Measurements from ENCODE around the gene BAZ2A.
"Not testable (repeated sequence)": the region's sequence is repeated elsewhere in the genome, so short reads cannot be mapped to it uniquely, and the experiment has no call there.

The BAZ2A gene

DNA sequence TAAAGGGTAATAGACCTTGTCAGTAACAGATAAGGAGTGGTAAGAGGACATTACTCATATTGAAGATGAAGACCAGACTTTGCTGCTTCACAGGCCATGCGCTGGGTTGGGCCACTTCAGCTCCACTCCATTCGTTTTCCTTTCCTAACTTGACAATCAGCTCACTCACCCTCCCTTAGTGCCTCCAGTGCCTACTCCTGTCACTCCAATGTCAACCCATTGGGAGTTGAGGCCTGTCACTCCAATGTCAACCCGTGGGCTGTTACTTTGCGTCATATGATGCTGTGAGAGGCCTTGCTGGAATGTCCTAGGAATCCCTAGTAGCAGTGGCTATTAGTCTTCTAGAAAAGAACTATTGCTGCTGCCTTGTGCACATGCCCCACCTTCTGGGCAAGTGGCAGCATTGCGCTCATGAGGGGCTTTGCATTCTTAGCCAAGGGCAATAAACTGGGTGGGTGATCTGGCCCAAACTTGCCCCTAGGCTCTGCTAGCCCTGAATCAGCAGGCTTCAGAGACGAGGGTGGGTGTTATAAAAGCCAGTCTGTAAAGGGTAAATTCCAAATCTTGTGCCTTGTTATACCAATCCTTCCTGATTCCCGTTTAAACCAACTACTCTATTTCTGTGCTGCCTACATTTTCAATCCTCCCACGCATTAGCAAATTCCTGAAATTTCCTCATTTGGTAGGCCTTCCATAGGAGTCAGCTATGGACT, 36.1 kb downstream of the BAZ2A start:
- DNase-seq = peak; percentile 67

DNA sequence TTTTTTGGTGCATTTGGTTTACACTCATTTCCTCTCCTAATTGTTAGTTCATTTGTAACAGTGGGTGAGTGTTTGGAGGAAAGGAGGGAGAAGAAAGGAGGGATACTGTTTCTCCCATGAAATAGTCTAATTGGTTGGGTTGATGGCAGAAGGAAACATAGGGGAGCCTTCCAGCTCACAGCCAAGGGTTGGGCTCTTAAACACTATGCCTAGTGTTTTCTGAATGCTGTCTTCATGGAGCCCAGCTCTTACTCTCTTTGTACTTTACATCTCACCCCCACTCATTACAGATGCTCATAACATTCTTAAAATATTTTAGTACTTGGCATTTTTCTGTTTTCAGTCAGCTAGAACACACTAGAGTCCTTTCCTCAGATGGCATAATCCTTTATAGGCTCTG, 38.2 kb downstream of the BAZ2A start:
- DNase-seq = no peak

DNA sequence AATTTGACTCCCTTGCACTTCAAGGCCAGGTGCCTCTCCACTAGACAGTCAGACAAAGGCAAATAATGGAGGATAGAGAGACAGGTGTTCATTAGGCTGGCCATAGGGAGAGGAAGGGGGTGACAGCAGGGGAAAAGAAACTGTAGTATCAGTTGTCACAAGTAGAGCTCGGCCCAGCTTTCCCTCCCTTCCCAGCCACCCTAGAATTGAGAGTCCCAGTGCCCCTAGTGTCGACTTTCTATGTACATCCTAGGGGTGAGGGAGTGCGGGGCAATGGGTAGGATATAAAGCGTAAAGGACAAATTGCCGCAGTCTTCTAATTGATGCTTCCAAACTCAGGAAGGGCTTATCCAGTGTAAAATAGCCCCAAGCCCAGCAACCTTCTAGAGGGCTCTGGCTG, 39.0 kb downstream of the BAZ2A start:
- no peak for DNase-seq

DNA sequence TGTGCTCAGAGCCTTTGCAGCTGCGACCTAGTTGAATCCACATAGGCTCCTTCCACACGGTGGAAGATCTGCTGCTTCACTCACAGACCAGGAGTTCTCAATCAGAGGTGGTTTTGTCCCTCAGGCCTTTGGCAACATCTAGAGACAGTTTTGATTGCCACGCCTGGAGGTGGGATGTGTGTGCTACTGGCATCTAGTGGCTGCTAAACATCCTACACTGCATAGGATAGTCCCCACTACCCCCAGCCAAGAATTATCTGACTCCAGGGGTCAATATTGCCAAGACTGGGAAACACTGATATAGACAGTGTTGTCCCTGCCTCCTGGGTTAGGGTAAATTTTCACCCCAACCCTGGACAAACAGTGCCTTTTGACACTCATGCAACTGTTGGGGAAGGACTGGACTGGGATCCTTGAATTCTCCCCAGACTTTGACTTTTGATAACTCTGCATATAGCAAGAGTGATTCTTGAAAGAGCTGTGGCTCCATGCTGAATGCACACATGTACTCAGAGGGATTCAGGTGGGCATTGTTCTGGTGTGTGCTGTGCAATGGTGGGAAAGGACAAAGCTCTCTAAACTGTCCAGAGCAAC, 39.8 kb downstream of the BAZ2A start:
- peak; percentile 45 for DNase-seq

DNA sequence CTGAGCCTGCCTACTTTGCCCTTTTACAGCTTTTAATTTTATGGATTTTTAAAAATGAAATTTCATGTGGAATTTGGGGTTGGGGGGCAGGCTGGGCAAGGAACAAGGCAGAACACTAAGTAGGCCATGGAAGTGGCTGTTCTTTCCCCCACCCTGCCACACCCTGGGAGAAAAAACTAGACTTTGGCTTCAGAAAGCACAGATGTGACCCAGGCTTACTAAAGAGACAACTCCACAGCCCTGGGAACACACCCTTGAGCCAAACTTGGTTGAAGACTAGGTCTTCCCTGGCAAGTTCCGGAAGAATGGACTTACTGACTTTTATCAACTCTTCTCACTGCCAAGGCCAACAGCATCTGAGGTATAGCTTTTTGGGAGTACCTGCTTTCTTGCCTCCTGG, 40.3 kb downstream of the BAZ2A start:
- DNase-seq = no peak

DNA sequence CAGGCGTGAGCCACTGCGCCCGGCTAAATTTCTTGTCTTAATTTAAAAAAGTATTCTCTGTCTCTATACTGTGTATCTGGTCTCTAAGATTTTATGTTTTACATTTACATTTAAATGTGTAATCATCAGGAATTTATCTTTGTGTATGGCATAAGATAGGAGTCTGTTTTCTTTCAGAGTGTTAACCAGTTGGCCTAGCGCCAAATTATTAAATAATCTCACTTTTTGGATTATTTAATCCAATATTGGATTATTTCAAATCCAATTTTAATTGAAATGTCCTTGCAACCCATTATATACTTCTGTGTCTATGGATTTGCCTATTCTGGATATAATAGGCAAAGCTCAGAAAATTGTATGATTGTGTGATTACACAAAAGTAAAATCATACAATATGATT, 45.0 kb downstream of the BAZ2A start:
- DNase-seq = no peak

DNA sequence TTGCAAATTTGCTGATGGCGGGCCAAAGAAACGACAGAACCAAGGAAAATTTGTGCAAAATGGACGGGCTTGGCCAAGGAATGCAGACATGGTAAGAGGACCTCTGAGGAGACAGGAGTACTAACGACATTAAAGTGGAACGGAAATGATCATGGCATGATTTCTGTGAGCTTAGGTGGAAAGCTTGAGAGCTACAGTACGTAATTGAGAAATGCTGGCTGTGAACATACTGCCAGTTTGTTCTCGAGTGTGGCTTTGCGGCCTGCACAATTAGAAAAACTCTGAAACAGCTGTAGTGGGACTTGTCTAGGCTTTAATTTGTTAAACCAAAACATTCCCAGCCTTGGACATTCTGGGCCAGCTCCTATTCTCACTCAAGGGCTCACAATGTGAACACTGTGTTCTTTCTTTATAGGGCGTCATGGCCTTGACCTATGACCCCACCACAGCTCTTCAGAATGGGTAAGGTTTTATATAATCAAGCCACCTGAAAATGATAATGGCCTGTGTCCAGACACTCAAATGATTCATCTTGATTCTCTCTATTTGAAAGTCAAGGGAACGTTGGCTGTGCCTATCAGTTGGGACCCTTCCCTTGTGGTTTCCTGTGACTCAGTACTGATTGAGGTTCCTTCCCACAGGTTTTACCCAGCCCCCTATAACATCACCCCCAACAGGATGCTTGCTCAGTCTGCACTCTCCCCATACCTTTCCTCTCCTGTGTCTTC, 48.5 kb downstream of the BAZ2A start:
- DNase-seq = peak; percentile 80

DNA sequence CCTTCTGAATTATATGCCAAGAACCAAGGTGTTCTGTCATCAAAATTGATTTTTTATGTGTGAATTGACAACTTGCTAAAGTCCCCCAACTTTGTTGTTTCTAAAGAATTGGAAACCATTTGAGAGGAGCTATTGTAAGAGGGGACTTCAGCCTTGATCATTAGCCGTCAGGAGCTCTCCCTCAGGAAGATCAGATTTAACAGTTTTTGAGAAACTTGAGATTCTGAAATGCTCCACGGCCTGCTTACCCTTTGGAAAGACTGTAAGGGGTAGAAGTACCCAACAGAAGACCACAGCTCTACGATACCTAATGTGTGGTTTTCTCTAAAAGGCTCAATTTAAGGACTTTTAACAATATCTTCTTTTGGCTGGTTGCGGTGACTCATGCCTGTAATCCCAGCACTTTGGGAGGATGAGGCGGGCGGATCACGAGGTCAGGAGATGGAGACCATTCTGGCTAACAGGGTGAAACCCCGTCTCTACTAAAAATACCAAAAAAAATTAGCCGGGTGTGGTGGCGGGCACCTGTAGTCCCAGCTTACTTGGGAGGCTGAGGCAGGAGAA, 51.1 kb downstream of the BAZ2A start:
- DNase-seq = no peak

DNA sequence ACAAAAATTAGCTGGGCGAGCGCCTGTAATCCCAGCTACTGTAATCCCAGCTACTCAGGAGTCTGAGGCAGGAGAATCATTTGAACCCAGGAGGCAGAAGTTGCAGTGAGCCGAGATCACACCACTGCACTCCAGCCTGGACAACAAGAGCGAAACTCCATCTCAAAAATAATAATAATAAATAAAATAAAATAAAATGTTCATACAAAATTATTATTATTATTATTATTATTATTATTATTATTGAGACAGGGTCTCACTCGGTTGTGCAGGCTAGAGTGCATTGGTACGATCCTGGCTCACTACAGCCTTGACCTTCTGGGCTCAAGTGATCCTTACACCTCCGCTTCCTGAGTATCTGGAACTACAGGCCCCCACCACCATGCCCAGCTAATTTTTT, 52.9 kb downstream of the BAZ2A start:
- not testable (repeated sequence) for DNase-seq

DNA sequence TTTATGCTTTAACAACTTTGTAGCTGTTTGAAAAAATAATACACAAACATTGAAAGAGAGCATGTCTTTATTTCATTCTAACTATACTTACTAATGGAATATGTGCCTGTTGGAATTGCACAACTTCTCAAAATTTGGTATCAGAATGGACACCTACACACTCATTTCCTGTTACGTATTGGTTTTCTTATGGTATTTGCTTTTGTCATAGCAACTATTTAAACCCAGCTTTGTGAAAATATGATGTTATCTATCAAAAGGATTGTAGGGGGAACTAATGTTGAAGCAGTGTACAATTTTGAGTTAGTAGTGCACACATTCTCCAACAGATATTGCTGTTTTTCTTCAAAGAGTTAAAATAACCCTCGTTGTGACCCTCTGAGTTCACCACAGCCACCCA, 55.9 kb downstream of the BAZ2A start:
- DNase-seq = no peak

DNA sequence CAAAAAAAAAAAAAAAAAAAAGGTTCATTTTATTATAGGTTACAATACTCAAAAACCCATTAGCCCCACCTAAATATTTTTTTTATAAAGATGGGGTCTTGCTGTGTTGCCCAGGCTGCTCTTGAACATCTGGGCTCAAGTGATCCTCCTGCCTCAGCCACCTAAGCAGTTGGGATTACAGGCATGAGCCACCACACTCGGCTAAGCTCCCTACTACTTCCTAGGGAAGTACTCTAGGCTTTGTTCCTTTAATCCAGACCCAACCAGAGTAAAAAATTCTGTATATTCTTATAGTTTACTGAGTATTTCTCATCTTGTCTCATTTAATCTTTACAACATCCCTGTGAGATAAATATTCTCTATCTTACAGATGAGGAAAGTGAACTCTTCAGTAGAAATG, 57.8 kb downstream of the BAZ2A start:
- no peak for DNase-seq

DNA sequence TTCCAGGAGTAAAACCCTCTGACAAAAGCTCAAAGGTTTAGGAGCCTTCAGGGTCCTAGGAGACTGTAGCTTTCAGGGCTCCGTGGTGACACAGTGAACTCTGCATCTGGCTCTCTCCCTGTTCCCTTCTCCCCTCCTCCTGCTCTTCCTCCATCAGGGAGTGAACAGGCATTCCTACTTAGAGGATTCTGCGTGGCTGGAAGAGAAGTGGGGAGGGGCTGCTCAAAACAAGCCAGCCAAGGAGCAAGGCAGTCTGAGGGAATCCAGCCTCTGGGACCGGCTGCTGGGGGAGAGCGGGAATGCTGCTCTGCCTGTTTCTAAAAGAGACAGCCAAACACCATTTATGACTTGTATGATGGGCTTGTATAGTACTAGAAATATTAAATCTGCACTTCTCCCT, 59.0 kb downstream of the BAZ2A start:
- no peak for DNase-seq

DNA sequence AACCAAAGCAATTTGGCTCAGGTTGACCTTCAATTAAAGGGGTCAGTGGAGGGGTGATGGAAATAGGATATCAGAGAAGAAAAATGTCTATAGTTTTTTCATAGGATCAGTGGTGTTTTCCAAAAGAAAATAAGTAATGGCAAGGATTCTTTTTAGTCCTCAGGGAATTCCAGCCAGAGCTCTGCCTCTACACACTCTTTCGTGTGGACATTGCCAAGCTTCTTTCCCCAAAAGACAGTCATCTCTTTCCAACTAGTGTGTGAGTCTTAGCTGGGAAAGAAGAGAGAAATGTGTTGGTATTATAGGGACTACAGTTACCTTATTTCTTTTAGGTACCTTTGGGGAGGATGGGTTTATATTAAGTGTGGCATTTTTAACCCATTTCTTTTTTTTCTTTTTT, 62.0 kb downstream of the BAZ2A start:
- no peak for DNase-seq

DNA sequence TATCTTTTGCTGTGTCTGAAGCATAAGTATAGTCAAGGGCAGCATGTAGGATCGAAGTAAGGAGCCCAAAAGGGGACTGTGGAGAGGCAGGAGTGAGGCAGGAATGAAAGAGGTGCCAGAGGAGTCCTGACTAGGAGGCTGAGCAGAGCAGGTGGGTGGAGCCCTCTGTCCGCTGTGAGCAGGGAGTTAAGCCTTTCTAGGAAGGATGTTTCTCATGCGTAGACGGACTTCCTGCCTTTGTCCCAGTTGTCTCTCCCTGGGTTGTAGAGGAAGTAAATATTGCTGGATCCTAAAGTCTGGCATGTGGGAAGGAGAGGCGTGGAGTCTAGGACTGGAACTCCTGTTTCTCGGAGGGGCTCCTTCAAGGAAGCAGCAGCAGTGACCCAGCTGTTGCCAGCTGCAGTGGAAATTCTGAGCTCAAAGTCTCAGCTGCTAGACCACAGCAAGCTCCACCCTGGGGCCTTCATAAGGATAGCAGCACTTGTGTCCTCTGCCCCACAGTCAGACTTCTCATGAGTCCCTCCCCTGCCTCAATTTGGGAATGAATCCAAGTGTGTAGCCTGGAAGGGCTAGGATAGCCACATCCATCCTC, 64.5 kb downstream of the BAZ2A start:
- peak; percentile 38 for DNase-seq

DNA sequence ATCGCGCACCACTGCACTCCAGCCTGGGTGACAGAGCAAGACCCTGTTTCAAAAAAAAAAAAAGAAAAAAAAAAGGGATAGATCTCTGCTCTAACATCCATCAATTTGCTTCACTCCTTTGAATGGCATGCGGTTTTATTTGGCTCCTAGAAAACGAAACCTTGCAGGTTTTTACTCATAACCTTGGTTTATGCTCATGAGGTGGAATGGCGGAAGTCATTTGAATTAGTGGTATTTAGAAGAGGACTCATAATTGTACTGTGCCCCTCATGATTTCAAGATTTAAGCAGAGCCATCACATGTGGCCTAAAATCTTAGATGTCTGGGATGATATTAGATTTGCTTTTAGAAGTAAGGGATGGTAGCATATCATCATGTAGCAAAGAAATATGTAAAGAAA, 79.1 kb downstream of the BAZ2A start:
- peak; percentile 15 for DNase-seq

DNA sequence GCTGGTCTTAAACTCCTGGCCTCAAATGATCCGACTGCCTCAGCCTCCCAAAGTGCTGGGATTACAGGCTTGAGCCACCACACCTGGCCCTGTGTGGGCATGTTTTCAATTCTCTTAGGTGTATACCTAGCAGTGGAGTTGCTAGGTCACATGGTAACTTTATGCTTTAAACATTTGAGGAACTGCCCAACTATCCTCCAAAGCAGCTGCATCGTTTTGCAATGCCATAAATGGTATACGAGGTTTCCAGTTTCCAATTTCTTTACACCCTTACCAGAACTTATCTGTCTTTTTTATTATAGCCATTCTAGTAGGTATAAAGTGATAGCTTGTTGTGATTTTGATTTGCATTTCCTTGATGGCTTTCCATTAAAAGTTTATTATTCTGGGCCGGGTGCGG, 83.4 kb downstream of the BAZ2A start:
- DNase-seq = no peak

Data from activated CD4-positive, alpha-beta T cell treated with anti-CD3 and anti-CD28 coated beads, Interleukin-10, Interleukin-2, amounts not matched to agents 100 ng/mL and 50 ng/mL, durations not matched to agents 16 hours and 8 hours (primary cell).